ENCODE data around the gene NECTIN3.

Gene NECTIN3

GRCh38 chr3:111068574-111068973 is 3.0 kb upstream of the NECTIN3 start:
- in situ Hi-C loops (cut with HindIII; ENCODE audit: low sequenced_read_pairs): no loop called here
- H3K4me3 ChIP-seq (ENCODE audit: low read depth, low read length): no peak overlapping the region
- TF ChIP-seq CTCF (IDR thresholded peaks at IDR 0.05; ENCODE audit: low read depth, low read length): no peak
- DNase-seq (ENCODE audit: low read depth, low spot score): no peak

GRCh38 chr3:111069974-111070771 is 1.4 kb upstream of the NECTIN3 start:
- DNase-seq (ENCODE audit: low read depth, low spot score): peak; percentile 26
- TF ChIP-seq CTCF (IDR thresholded peaks at IDR 0.05; ENCODE audit: low read depth, low read length): no peak
- in situ Hi-C loops (cut with HindIII; ENCODE audit: low sequenced_read_pairs): no loop called here
- H3K4me3 ChIP-seq (ENCODE audit: low read depth, low read length): peak overlapping the region; percentile 96

GRCh38 chr3:111070772-111071256 is 802 bp upstream of the NECTIN3 start:
- TF ChIP-seq CTCF (IDR thresholded peaks at IDR 0.05; ENCODE audit: low read depth, low read length): peak; percentile 4
- in situ Hi-C loops (cut with HindIII; ENCODE audit: low sequenced_read_pairs): no loop called here
- DNase-seq (ENCODE audit: low read depth, low spot score): no peak
- peak overlapping the region; percentile 96 for H3K4me3 ChIP-seq (ENCODE audit: low read depth, low read length)

GRCh38 chr3:111072031-111072921 is 660 bp downstream of the NECTIN3 start:
- H3K4me3 ChIP-seq (ENCODE audit: low read depth, low read length): peak overlapping the region; percentile 96
- DNase-seq (ENCODE audit: low read depth, low spot score): peak; percentile 43
- in situ Hi-C loops (cut with HindIII; ENCODE audit: low sequenced_read_pairs): no loop called here
- no peak for TF ChIP-seq CTCF (IDR thresholded peaks at IDR 0.05; ENCODE audit: low read depth, low read length)

GRCh38 chr3:111073218-111073617 is 1.6 kb downstream of the NECTIN3 start:
- peak overlapping the region; percentile 96 for H3K4me3 ChIP-seq (ENCODE audit: low read depth, low read length)
- peak; percentile 60 for DNase-seq (ENCODE audit: low read depth, low spot score)
- in situ Hi-C loops (cut with HindIII; ENCODE audit: low sequenced_read_pairs): no loop called here
- no peak for TF ChIP-seq CTCF (IDR thresholded peaks at IDR 0.05; ENCODE audit: low read depth, low read length)

GRCh38 chr3:111076732-111077131 is 5.1 kb downstream of the NECTIN3 start:
- in situ Hi-C loops (cut with HindIII; ENCODE audit: low sequenced_read_pairs): no loop called here
- DNase-seq (ENCODE audit: low read depth, low spot score): no peak
- no peak overlapping the region for H3K4me3 ChIP-seq (ENCODE audit: low read depth, low read length)
- TF ChIP-seq CTCF (IDR thresholded peaks at IDR 0.05; ENCODE audit: low read depth, low read length): no peak

Data from astrocyte of the spinal cord (primary cell).